SK-N-MC (cell line): ENCODE data around the gene DMBT1.

Experiments used
- EZH2 ChIP-seq: fragments of 200-600 bp; sonication (generic); IDR thresholded peaks from one replicate; pipeline ENCODE4 v1.6.1; 2017; ENCODE audit warnings: antibody characterized with exemption
- POLR2AphosphoS5 ChIP-seq: IDR thresholded peaks from 2 replicates; pipeline ENCODE4 v1.6.1; 2012; ENCODE audit warnings: mild to moderate bottlenecking, low read depth, low read length, borderline replicate concordance

GRCh38 chr10:122688293-122688989 lies 127.9 kb downstream of the DMBT1 start:
- TF ChIP-seq EZH2, result no peak
- no peak for TF ChIP-seq POLR2AphosphoS5
